SK-N-SH treated with all-trans-retinoic acid at 6 μM for 48 hours (cell line): Measurements from ENCODE around the gene TSC22D4.
"Not testable (repeated sequence)": the region's sequence is repeated elsewhere in the genome, so short reads cannot be mapped to it uniquely, and the experiment has no call there.

Experiments
- ATAC-seq: fragments of 200-7000 bp; cut with Tn5 transposase; 3 replicates; pipeline ENCODE4 v1.9.1; 2020; ENCODE audit warnings: mild to moderate bottlenecking, moderate library complexity
- BACH2 ChIP-seq: fragments of 250-450 bp; sonication (Bioruptor Pico); IDR thresholded peaks from 2 replicates; pipeline ENCODE4 v1.9.0; 2021; ENCODE audit warnings: mild to moderate bottlenecking, borderline replicate concordance
- CREB5 ChIP-seq: fragments of 250-450 bp; sonication (Bioruptor Pico); IDR thresholded peaks from 2 replicates; pipeline ENCODE4 v1.5.1; 2020; ENCODE audit warnings: low read depth, mild to moderate bottlenecking, moderate library complexity
- CSDC2 ChIP-seq: fragments of 250-450 bp; sonication (Bioruptor Pico); IDR thresholded peaks from 2 replicates; pipeline ENCODE4 v1.5.0; 2020; ENCODE audit warnings: mild to moderate bottlenecking, moderate library complexity
- CSRNP3 ChIP-seq: fragments of 250-450 bp; sonication (Bioruptor Pico); IDR thresholded peaks from 2 replicates; pipeline ENCODE4 v1.5.1; 2021; ENCODE audit warnings: mild to moderate bottlenecking, moderate library complexity
- ISL1 ChIP-seq: fragments of 250-450 bp; sonication (Bioruptor Pico); IDR thresholded peaks from 2 replicates; pipeline ENCODE4 v2.1.2; 2022; ENCODE audit warnings: mild to moderate bottlenecking, moderate library complexity
- OSR1 ChIP-seq: fragments of 250-450 bp; sonication (Bioruptor Pico); IDR thresholded peaks from 2 replicates; pipeline ENCODE4 v1.8.0; 2022; ENCODE audit warnings: moderate library complexity, mild to moderate bottlenecking, inconsistent platforms
- PATZ1 ChIP-seq: fragments of 250-450 bp; sonication (Bioruptor Pico); IDR thresholded peaks from 2 replicates; pipeline ENCODE4 v1.8.0; 2020; ENCODE audit warnings: mild to moderate bottlenecking, moderate library complexity, borderline replicate concordance
- POU6F1 ChIP-seq: fragments of 250-450 bp; sonication (Bioruptor Pico); IDR thresholded peaks from 2 replicates; pipeline ENCODE4 v1.8.0; 2021; ENCODE audit warnings: low read depth, mild to moderate bottlenecking, moderate library complexity, borderline replicate concordance
- PPARA ChIP-seq: fragments of 250-450 bp; sonication (Bioruptor Pico); IDR thresholded peaks from 2 replicates; pipeline ENCODE4 v1.5.0; 2020; ENCODE audit warnings: mild to moderate bottlenecking, borderline replicate concordance
- RARB ChIP-seq: fragments of 250-450 bp; sonication (Bioruptor Pico); IDR thresholded peaks from 2 replicates; pipeline ENCODE4 v1.8.0; 2021; ENCODE audit warnings: mild to moderate bottlenecking, moderate library complexity
- SNAI2 ChIP-seq: fragments of 250-450 bp; sonication (Bioruptor Pico); IDR thresholded peaks from 2 replicates; pipeline ENCODE4 v1.5.0; 2020; ENCODE audit warnings: mild to moderate bottlenecking, moderate library complexity
- TOX ChIP-seq: fragments of 250-450 bp; sonication (Bioruptor Pico); IDR thresholded peaks from 2 replicates; pipeline ENCODE4 v1.8.0; 2021; ENCODE audit warnings: mild to moderate bottlenecking, moderate library complexity, borderline replicate concordance
- TSHZ2 ChIP-seq: fragments of 250-450 bp; sonication (Bioruptor Pico); IDR thresholded peaks from 2 replicates; pipeline ENCODE4 v1.5.0; 2020; ENCODE audit warnings: mild to moderate bottlenecking, moderate library complexity
- ZFP3 ChIP-seq: fragments of 250-450 bp; sonication (Bioruptor Pico); IDR thresholded peaks from 2 replicates; pipeline ENCODE4 v1.5.0; 2020; ENCODE audit warnings: mild to moderate bottlenecking, moderate library complexity

Gene TSC22D4

GRCh38 chr7:100441641-100442535 is 37.1 kb downstream of the TSC22D4 start:
- no peak for TF ChIP-seq POU6F1 (CRISPR knock-in tag)
- no peak for TF ChIP-seq CSRNP3 (CRISPR knock-in tag)
- no peak for TF ChIP-seq SNAI2
- TF ChIP-seq ISL1 (CRISPR knock-in tag): no peak
- TF ChIP-seq BACH2 (CRISPR knock-in tag): no peak
- no peak for TF ChIP-seq TSHZ2 (CRISPR knock-in tag)
- TF ChIP-seq OSR1 (CRISPR knock-in tag): no peak
- no peak for TF ChIP-seq CREB5 (CRISPR knock-in tag)

GRCh38 chr7:100439244-100439643 is 39.8 kb downstream of the TSC22D4 start:
- ATAC-seq: not testable (repeated sequence)

More at GRCh38 chr7:100441641-100442535, 37.1 kb downstream of the TSC22D4 start:
- ATAC-seq: no peak

- not testable (repeated sequence) for ATAC-seq
Observed at GRCh38 chr7:100438731-100439130, 40.3 kb downstream of the TSC22D4 start.

GRCh38 chr7:100438172-100438571 is 40.8 kb downstream of the TSC22D4 start:
- TF ChIP-seq PPARA (CRISPR knock-in tag) (no peak), ZFP3 (no peak), CREB5 (CRISPR knock-in tag) (no peak), TOX (CRISPR knock-in tag) (no peak), RARB (CRISPR knock-in tag) (no peak), CSDC2 (CRISPR knock-in tag) (no peak), PATZ1 (CRISPR knock-in tag) (no peak)
- TF ChIP-seq, all 23 proteins: peak for 0
- no peak for ATAC-seq
